Breast epithelium (tissue), 4 donors: Measurements from ENCODE around the gene NRN1L. TPM values are rescaled to one million over a fixed set of nuclear protein-coding genes. Genes with fewer than 3 reads are reported as not detected.

Experiments used
- DNase-seq, 2 donors: peaks; one replicate each; pipeline ENCODE4 v3.0.0-alpha.2; 2019; ENCODE audit warnings: low spot score in 2 of 2
- H3K27ac ChIP-seq, 2 donors: fragments of 200-600 bp; sonication (generic) in 1 of 2; one replicate each; pipeline ENCODE4 v1.5.1; 2016 to 2019; ENCODE audit warnings: mild to moderate bottlenecking in 1 of 2
- H3K27me3 ChIP-seq, 2 donors: fragments of 200-600 bp; sonication (generic) in 1 of 2; one replicate each; pipeline versions ENCODE4 v1.5.1 to v1.6.0; 2017 to 2019; ENCODE audit warnings: control low read depth in 1 of 2, mild to moderate bottlenecking in 1 of 2
- H3K36me3 ChIP-seq: fragments of 200-600 bp; one replicate; pipeline ENCODE4 v1.5.1; 2019
- H3K4me1 ChIP-seq, 2 donors: fragments of 200-600 bp; sonication (generic); one replicate each; pipeline ENCODE4 v1.5.1; 2016 to 2019; ENCODE audit warnings: control low read depth in 1 of 2
- H3K4me3 ChIP-seq, 3 donors: fragments of 200-600 bp; sonication (generic); 1 replicate in 2 of 3; 2 replicates in 1 of 3; pipeline ENCODE4 v1.5.1; 2016 to 2019; ENCODE audit warnings: mild to moderate bottlenecking in 3 of 3, moderate library complexity in 2 of 3
- H3K9me3 ChIP-seq, 2 donors: fragments of 200-600 bp; sonication (generic) in 1 of 2; one replicate each; pipeline ENCODE4 v1.5.1; 2016 to 2019; ENCODE audit warnings: control low read depth in 1 of 2
- POLR2A ChIP-seq: fragments of 450-650 bp; IDR thresholded peaks from one replicate; pipeline ENCODE4 v1.6.1; 2016; ENCODE audit warnings: antibody characterized with exemption, mild to moderate bottlenecking, moderate library complexity
- POLR2AphosphoS5 ChIP-seq, 3 donors: sonication (generic); formaldehyde crosslinking; IDR thresholded peaks; one replicate each; pipeline ENCODE4 v1.6.1; 2017; ENCODE audit warnings: antibody characterized with exemption in 3 of 3
- intact Hi-C: fragments of 100-400 bp; cut with DNase I; formaldehyde crosslinking; loops from one replicate; pipeline ENCODE4 v1.15.1; 2023; ENCODE audit warnings: low total_unique reads
- total RNA-seq, 3 donors: library from RNA; depleted of rRNA; stranded (reverse); fragments of >200 nt; gene quantifications; one replicate each; pipeline ENCODE4 v1.1.0, GENCODE V29; 2016
- TF ChIP-seq, protein P1 (sequence below), 3 donors: fragments of 450-650 bp; IDR thresholded peaks; one replicate each; pipeline ENCODE4 v1.5.1; 2016 to 2017; ENCODE audit warnings: antibody characterized with exemption in 3 of 3, mild to moderate bottlenecking in 3 of 3, moderate library complexity in 3 of 3

Gene NRN1L
- total RNA-seq, 3 donors from 2014 or later, result 1.3 to 1.4 TPM; not detected in 1

DNA sequence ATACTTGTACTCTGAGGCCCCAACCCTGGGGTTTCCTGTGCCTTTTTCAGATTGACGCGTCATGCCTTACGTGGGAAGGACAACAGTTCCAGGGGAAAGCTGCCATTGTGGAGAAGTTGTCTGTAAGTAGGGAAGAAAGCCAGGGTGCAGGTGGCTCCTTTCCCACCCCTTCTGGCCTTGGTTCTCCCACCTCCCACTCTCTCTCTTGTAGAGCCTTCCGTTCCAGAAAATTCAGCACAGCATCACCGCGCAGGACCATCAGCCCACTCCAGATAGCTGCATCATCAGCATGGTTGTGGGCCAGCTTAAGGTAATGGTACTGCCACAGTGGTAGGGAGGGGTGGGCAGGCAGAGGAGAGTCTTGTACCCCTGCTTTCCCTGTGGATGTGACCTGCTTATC is 16.4 kb upstream of the NRN1L start:
- Histone ChIP-seq H3K27ac (no peak overlapping the region), H3K27me3 (no peaks in the 10 kb centered on the region), H3K4me1 (peaks cover 0 to 10% of the 10 kb centered on the region in 2 donors), H3K4me3 (no peak overlapping the region), H3K36me3 (no peaks in the 10 kb centered on the region), H3K9me3 (no peaks in the 10 kb centered on the region)
- no peak for DNase-seq
- intact Hi-C loops, result no loop called here
- TF ChIP-seq, protein P1, sequence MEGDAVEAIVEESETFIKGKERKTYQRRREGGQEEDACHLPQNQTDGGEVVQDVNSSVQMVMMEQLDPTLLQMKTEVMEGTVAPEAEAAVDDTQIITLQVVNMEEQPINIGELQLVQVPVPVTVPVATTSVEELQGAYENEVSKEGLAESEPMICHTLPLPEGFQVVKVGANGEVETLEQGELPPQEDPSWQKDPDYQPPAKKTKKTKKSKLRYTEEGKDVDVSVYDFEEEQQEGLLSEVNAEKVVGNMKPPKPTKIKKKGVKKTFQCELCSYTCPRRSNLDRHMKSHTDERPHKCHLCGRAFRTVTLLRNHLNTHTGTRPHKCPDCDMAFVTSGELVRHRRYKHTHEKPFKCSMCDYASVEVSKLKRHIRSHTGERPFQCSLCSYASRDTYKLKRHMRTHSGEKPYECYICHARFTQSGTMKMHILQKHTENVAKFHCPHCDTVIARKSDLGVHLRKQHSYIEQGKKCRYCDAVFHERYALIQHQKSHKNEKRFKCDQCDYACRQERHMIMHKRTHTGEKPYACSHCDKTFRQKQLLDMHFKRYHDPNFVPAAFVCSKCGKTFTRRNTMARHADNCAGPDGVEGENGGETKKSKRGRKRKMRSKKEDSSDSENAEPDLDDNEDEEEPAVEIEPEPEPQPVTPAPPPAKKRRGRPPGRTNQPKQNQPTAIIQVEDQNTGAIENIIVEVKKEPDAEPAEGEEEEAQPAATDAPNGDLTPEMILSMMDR (IDR thresholded peaks at IDR 0.05), result no peak
- TF ChIP-seq POLR2AphosphoS5 (IDR thresholded peaks at IDR 0.05) (no peak), POLR2A (no peak)

DNA sequence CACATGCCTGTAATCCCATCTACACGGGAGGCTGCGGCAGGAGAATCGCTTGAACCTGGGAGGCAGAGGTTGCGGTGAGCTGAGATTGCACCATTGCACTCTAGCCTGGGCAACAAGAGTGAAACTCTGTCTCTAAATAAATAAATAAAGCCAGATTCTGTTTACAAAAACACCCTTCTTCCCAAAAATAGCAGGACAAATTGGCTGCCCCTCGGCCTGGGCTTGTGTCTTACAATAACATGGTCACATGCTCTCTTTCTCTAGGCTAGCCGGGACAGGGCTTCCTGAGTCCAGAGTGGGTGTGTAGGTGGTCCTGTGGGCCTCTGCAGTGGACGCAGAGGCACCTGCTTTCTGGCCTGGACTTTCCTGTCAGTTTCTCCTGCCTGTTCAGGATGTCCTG is 15.0 kb upstream of the NRN1L start:
- H3K4me3 ChIP-seq, result no peak overlapping the region
- DNase-seq, result no peak
- TF ChIP-seq POLR2AphosphoS5 (IDR thresholded peaks at IDR 0.05), result no peak
- no peak for TF ChIP-seq POLR2A
- TF ChIP-seq, protein P1 (IDR thresholded peaks at IDR 0.05), result no peak
- H3K9me3 ChIP-seq, result no peaks in the 10 kb centered on the region
- no peaks in the 10 kb centered on the region for H3K27me3 ChIP-seq
- H3K4me1 ChIP-seq, result peaks cover 0 to 15% of the 10 kb centered on the region in 2 donors
- H3K36me3 ChIP-seq, result no peaks in the 10 kb centered on the region
- intact Hi-C loops, result loop anchor here (10.0 kb wide), 1 partner anchor 175 kb away; no protein-coding TSS in a partner anchor
- H3K27ac ChIP-seq, result no peak overlapping the region

DNA sequence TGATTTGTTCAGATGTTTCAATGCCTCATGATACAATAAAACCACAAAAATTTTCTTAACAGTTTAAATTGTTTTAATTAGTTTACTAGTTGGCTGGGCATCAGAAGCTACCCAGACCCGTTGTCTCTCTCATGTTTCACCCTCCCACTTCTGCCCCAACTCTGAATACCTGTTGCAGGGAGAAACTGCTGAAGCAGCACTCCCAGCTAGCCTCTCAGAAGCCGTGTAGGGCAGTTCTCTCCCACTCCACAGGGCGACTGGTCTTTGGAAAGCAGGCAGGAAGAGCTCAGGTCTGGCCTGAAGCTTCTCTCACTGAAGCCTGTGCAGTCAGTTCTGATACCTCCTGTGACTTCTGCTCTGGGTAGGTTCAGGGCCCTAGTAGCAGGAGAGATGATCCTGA is 13.4 kb upstream of the NRN1L start:
- Histone ChIP-seq H3K36me3 (no peaks in the 10 kb centered on the region), H3K9me3 (no peaks in the 10 kb centered on the region), H3K4me1 (peaks cover 0 to 20% of the 10 kb centered on the region in 2 donors), H3K27ac (no peak overlapping the region), H3K4me3 (no peak overlapping the region), H3K27me3 (no peaks in the 10 kb centered on the region)
- TF ChIP-seq, protein P1 (IDR thresholded peaks at IDR 0.05), result no peak
- TF ChIP-seq POLR2A (no peak), POLR2AphosphoS5 (IDR thresholded peaks at IDR 0.05) (no peak)
- intact Hi-C loops, result loop anchor here (10.0 kb wide), 1 partner anchor 174 kb away; no protein-coding TSS in a partner anchor
- no peak for DNase-seq

DNA sequence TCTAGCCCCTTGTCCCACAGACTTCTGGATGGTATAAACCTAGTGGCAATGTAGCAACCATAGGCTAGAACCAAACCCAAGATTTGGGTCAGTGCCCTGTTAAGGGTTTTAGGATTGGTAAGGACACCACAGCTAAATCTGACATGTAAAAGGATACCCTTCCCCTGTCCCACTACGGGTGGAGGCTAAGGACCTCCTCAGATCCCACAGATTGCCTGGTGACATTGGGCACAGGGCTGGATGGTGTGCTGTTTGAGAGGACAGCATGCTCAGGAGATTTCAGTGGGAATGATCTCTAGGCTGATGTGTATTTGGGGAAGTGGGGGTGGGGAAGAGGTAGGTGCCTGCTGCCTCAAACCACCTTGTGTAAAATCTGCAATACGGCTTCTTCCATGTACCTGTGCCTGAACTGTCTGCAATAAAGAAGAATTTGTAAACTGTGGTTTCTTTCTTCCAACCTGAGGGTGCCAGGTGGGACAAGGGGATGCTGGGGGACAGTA is 12.5 kb upstream of the NRN1L start:
- Histone ChIP-seq H3K9me3 (no peaks in the 10 kb centered on the region), H3K4me1 (peaks cover 0 to 20% of the 10 kb centered on the region in 2 donors), H3K4me3 (peak overlapping the region; percentile 82 to 98 (median 97)), H3K36me3 (no peaks in the 10 kb centered on the region), H3K27me3 (no peaks in the 10 kb centered on the region), H3K27ac (peak overlapping the region; percentile 86 to 88)
- no peak for DNase-seq
- TF ChIP-seq, protein P1 (IDR thresholded peaks at IDR 0.05), result no peak
- TF ChIP-seq POLR2A (no peak), POLR2AphosphoS5 (IDR thresholded peaks at IDR 0.05) (no peak)
- intact Hi-C loops, result loop anchor here (10.0 kb wide), 1 partner anchor 173 kb away; no protein-coding TSS in a partner anchor

DNA sequence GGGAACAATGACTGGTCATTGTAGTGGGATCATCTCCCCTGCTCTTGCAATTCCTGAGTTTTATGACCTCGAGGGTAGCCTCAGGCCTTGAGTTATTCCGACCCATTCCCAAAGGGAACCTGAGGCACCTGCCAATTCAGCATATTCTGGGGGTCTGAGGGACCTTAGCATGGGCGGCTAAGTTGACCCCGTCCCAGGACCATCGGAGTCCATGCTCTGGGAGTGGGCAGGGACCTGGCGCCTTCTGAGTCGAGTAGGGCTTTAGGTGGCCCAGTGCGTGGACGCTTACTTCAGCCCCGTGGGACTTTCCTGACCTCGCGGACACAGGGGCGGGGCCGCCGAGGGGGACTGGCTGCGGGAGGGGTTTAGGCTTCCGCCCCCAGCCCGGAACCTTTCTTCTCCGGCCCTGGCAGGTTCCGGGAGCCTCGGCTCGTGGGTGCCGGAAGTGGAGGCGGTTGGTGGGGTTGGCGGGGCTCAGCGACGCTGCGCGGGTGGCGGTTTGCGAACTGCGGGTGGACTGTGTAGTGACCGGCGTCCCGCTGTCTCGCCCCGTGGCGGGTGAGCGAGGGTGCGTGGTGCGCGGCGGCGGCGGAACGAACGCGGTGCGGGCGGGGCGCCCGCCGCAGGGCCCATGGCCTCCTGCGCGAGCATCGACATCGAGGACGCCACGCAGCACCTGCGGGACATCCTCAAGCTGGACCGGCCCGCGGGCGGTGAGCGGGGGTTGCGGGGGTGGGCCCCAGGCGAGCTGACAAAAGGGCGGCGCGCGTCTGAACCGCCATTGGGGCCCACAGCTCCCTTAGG is 11.9 kb upstream of the NRN1L start, which contains the start of gene EDC4:
TSS of gene EDC4 (plus strand) at position 422 of the 804 bp plus-strand sequence. CDS start at position 632, 210 bp downstream.
- TF ChIP-seq POLR2A (peak; percentile 28), POLR2AphosphoS5 (IDR thresholded peaks at IDR 0.05) (peak; percentile 66 to 82 (median 75))
- TF ChIP-seq, protein P1 (IDR thresholded peaks at IDR 0.05), result no peak
- Histone ChIP-seq H3K36me3 (peaks cover 6% of the 10 kb centered on the region), H3K4me1 (peaks cover 0 to 20% of the 10 kb centered on the region in 2 donors), H3K27me3 (no peaks in the 10 kb centered on the region), H3K27ac (peak within 1 kb of the TSS; percentile 86 to 88), H3K4me3 (peak within 1 kb of the TSS; percentile 82 to 98 (median 97)), H3K9me3 (no peaks in the 10 kb centered on the region)
- peak; percentile 54 to 81 for DNase-seq
- intact Hi-C loops, result loop anchor here (10.0 kb wide), 1 partner anchor 172 kb away; no protein-coding TSS in a partner anchor
